K562 (cell line): Measurements from ENCODE around the gene KCTD15. TPM values are rescaled to one million over a fixed set of nuclear protein-coding genes. Genes with fewer than 3 reads are reported as not detected.

Experiments used
- CEBPZ ChIP-seq: fragments of 150-350 bp; IDR thresholded peaks from 2 replicates; pipeline ENCODE4 v1.6.1; 2014; ENCODE audit warnings: low read depth, mild to moderate bottlenecking, low read length, borderline replicate concordance
- EGR1 ChIP-seq: fragments of 450-650 bp; conservative IDR thresholded peaks from 2 replicates; pipeline ENCODE4 v1.6.1; 2017; ENCODE audit warnings: mild to moderate bottlenecking
- FIP1L1 ChIP-seq: fragments of 200-400 bp; formaldehyde crosslinking; IDR thresholded peaks from 2 replicates; pipeline ENCODE4 v1.6.1; 2018; ENCODE audit warnings: mild to moderate bottlenecking, low read depth, low read length; ENCODE audit not compliant: poor library complexity, severe bottlenecking
- HES1 ChIP-seq: fragments of 450-650 bp; IDR thresholded peaks from 2 replicates; pipeline ENCODE4 v1.6.1; 2016; ENCODE audit warnings: low read depth, mild to moderate bottlenecking, moderate library complexity
- LEF1 ChIP-seq: fragments of 450-650 bp; IDR thresholded peaks from 2 replicates; pipeline ENCODE4 v1.6.1; 2016; ENCODE audit warnings: mild to moderate bottlenecking
- NFRKB ChIP-seq: fragments of 450-650 bp; IDR thresholded peaks from 2 replicates; pipeline ENCODE4 v1.6.1; 2016; ENCODE audit warnings: low read depth
- NR2C2 ChIP-seq, 2 experiments: fragments of 200-800 bp in 1 of 2; sonication (Bioruptor generic) in 1 of 2; sonication (generic) in 1 of 2; formaldehyde crosslinking in 1 of 2; IDR thresholded peaks; 2 replicates each; pipeline versions ENCODE4 v1.6.1 to v1.8.0; 2016 to 2022; ENCODE audit warnings: mild to moderate bottlenecking in 1 of 2, missing compliant biosample characterization in 1 of 2, missing genetic modification characterization in 1 of 2, missing genetic modification reagents in 1 of 2
- OTX1 ChIP-seq: fragments of 450-650 bp; formaldehyde crosslinking; IDR thresholded peaks from 2 replicates; pipeline ENCODE4 v1.4.0; 2022; ENCODE audit warnings: mild to moderate bottlenecking
- POLR2AphosphoS2 ChIP-seq: IDR thresholded peaks from 2 replicates; pipeline ENCODE4 v1.6.1; 2012; ENCODE audit warnings: low read length, improper control_type of control experiment
- RCOR1 ChIP-seq, 2 experiments: IDR thresholded peaks; 2 replicates each; pipeline ENCODE4 v1.6.1; 2012; ENCODE audit warnings: low read depth in 2 of 2, low read length in 2 of 2, borderline replicate concordance in 1 of 2, improper control_type of control experiment in 1 of 2
- SAP30 ChIP-seq: fragments of 200-600 bp; sonication (generic); IDR thresholded peaks from 2 replicates; pipeline ENCODE4 v1.6.1; 2012; ENCODE audit warnings: borderline replicate concordance, low read depth, mild to moderate bottlenecking, moderate library complexity, low read length, control low read depth, inconsistent platforms; ENCODE audit not compliant: insufficient read depth, poor library complexity, severe bottlenecking
- SMAD1 ChIP-seq: fragments of 150-350 bp; IDR thresholded peaks from 2 replicates; pipeline ENCODE4 v1.6.1; 2014; ENCODE audit warnings: low read length, low read depth; ENCODE audit not compliant: partially characterized antibody
- SP2 ChIP-seq: IDR thresholded peaks from 2 replicates; pipeline ENCODE4 v1.6.1; 2011; ENCODE audit warnings: mild to moderate bottlenecking, low read depth, low read length, moderate library complexity; ENCODE audit not compliant: poor library complexity, severe bottlenecking; ENCODE audit errors: extremely low read depth
- THRAP3 ChIP-seq: fragments of 450-650 bp; IDR thresholded peaks from 2 replicates; pipeline ENCODE4 v1.6.1; 2016; ENCODE audit warnings: mild to moderate bottlenecking, inconsistent platforms, borderline replicate concordance
- ZBTB7A ChIP-seq: IDR thresholded peaks from 2 replicates; pipeline ENCODE4 v1.6.1; 2011; ENCODE audit warnings: low read depth, mild to moderate bottlenecking, low read length, moderate library complexity, borderline replicate concordance; ENCODE audit not compliant: control insufficient read depth
- ZFP1 ChIP-seq: fragments of 450-650 bp; formaldehyde crosslinking; IDR thresholded peaks from 2 replicates; pipeline ENCODE4 v1.4.0; 2020; ENCODE audit warnings: mild to moderate bottlenecking, mixed read lengths
- ZFP91 ChIP-seq: sonication (generic); formaldehyde crosslinking; IDR thresholded peaks from 2 replicates; pipeline ENCODE4 v1.8.0; 2022; ENCODE audit warnings: mild to moderate bottlenecking, missing genetic modification reagents
- ZFPM2 ChIP-seq: fragments of 250-450 bp; sonication (Bioruptor Pico); IDR thresholded peaks from 2 replicates; pipeline ENCODE4 v1.5.1; 2022; ENCODE audit warnings: mild to moderate bottlenecking
- ZNF12 ChIP-seq: sonication (generic); formaldehyde crosslinking; IDR thresholded peaks from 2 replicates; pipeline ENCODE4 v1.4.0; 2020; ENCODE audit warnings: mild to moderate bottlenecking, missing genetic modification reagents
- ZNF41 ChIP-seq: fragments of 250-450 bp; sonication (Bioruptor Pico); conservative IDR thresholded peaks from 2 replicates; pipeline ENCODE4 v1.4.0; 2020; ENCODE audit warnings: mild to moderate bottlenecking
- ZNF589 ChIP-seq: fragments of 200-800 bp; sonication (Bioruptor generic); IDR thresholded peaks from 2 replicates; pipeline ENCODE4 v1.6.1; 2016; ENCODE audit warnings: low read depth, missing genetic modification characterization, missing compliant biosample characterization
- ZNF764 ChIP-seq: fragments of 250-450 bp; sonication (Bioruptor Pico); IDR thresholded peaks from 2 replicates; pipeline ENCODE4 v1.4.0; 2020; ENCODE audit warnings: low read depth, mild to moderate bottlenecking, moderate library complexity
- polyA plus RNA-seq, 8 experiments: library from polyadenylated mRNA; depleted of rRNA in 4 of 8; stranded (reverse) in 5 of 8; unstranded in 3 of 8; fragments of >200 nt; fragmentation: Nextera tagmentation in 2 of 8; fragmentation: Illumina TruSeq in 1 of 8; extraction: Ambion mirVana in 2 of 8; extraction: Trizol in 1 of 8; gene quantifications; 2 replicates each; pipeline versions ENCODE4 v1.2.1 to v1.2.3, GENCODE V29; 2011 to 2014; ENCODE audit warnings: inconsistent platforms in 1 of 8, missing spikeins in 1 of 8
- total RNA-seq, 7 experiments: library from RNA; depleted of rRNA in 6 of 7; stranded (reverse); fragments of >200 nt in 6 of 7; fragmentation: Illumina TruSeq in 2 of 7; extraction: Trizol in 2 of 7; gene quantifications; 2 replicates each; pipeline versions ENCODE4 v1.2.1 to v1.2.3, GENCODE V29; 2011 to 2021; ENCODE audit warnings: low replicate concordance in 1 of 7

Gene KCTD15
- total and polyA plus RNA-seq, 9 of the 15 experiments (the other 6 are each of a cell fraction or from before 2014, with no cell fraction given): 1.7 to 49.0 (median 11.8) TPM

GRCh38 chr19:33795370-33796163 lies 1.1 kb upstream of the KCTD15 start (continued):
- no peak for TF ChIP-seq CEBPZ
- no peak for TF ChIP-seq THRAP3
- TF ChIP-seq NR2C2 (CRISPR knock-in tag; IDR thresholded peaks at IDR 0.05): no peak
- TF ChIP-seq NR2C2 (tag; IDR thresholded peaks at IDR 0.05): peak; percentile 28; the same call in 1 of the 2 replicates
- peak in 1 of 2 experiments; percentile 37; a peak in 1 of 4 replicates for TF ChIP-seq RCOR1 (IDR thresholded peaks at IDR 0.05; ENCODE audit: borderline replicate concordance in 1 of 2, low read depth in 2 of 2, low read length in 2 of 2)
- TF ChIP-seq SAP30: no peak
- TF ChIP-seq OTX1 (CRISPR knock-in tag): no peak
- TF ChIP-seq POLR2AphosphoS2: no peak
- no peak for TF ChIP-seq HES1
- no peak for TF ChIP-seq SMAD1
- no peak for TF ChIP-seq ZNF12 (CRISPR knock-in tag)
- no peak for TF ChIP-seq ZNF764 (CRISPR knock-in tag)
- no peak for TF ChIP-seq LEF1
- 0 out of 2 replicates have a peak, but pooled peaks have one; percentile 25 for TF ChIP-seq ZNF589
- no peak for TF ChIP-seq ZFPM2 (CRISPR knock-in tag)
- TF ChIP-seq ZFP91 (CRISPR knock-in tag): no peak
- TF ChIP-seq ZFP1 (CRISPR knock-in tag): no peak
- TF ChIP-seq EGR1: peak; percentile 59
- no peak for TF ChIP-seq ZNF41 (CRISPR knock-in tag)
- TF ChIP-seq SP2: no peak
- TF ChIP-seq NFRKB: peak; percentile 70; the same call in 1 of the 2 replicates
- peak; percentile 100 for TF ChIP-seq ZBTB7A
- peak; percentile 57 for TF ChIP-seq FIP1L1
